ENCODE measurements around the gene NELL1. TPM values are rescaled to one million over a fixed set of nuclear protein-coding genes. Genes with fewer than 3 reads are reported as not detected.

NELL1 gene
- total and polyA plus RNA-seq, 7 donors = 0.01 TPM; not detected in 6

- no peaks in the 10 kb centered on the region for H3K36me3 ChIP-seq (ENCODE audit: insufficient read depth in 1 of 2, low read depth in 1 of 2)
- H3K27me3 ChIP-seq (ENCODE audit: insufficient read depth in 3 of 3, low read length in 2 of 3) = no peaks in the 10 kb centered on the region
- TF ChIP-seq, protein P1, sequence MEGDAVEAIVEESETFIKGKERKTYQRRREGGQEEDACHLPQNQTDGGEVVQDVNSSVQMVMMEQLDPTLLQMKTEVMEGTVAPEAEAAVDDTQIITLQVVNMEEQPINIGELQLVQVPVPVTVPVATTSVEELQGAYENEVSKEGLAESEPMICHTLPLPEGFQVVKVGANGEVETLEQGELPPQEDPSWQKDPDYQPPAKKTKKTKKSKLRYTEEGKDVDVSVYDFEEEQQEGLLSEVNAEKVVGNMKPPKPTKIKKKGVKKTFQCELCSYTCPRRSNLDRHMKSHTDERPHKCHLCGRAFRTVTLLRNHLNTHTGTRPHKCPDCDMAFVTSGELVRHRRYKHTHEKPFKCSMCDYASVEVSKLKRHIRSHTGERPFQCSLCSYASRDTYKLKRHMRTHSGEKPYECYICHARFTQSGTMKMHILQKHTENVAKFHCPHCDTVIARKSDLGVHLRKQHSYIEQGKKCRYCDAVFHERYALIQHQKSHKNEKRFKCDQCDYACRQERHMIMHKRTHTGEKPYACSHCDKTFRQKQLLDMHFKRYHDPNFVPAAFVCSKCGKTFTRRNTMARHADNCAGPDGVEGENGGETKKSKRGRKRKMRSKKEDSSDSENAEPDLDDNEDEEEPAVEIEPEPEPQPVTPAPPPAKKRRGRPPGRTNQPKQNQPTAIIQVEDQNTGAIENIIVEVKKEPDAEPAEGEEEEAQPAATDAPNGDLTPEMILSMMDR (IDR thresholded peaks at IDR 0.05) = no peak
- H3K4me3 ChIP-seq = no peak overlapping the region
- no peak for DNase-seq
- no peaks in the 10 kb centered on the region for H3K9me3 ChIP-seq
- ATAC-seq = no peak
- intact Hi-C loops (cut with DNase I) = no loop called here
- no peaks in the 10 kb centered on the region for H3K4me1 ChIP-seq
- H3K27ac ChIP-seq = no peak overlapping the region
Measured at GRCh38 chr11:20917306-20917705, 247.9 kb downstream of the NELL1 start.

GRCh38 chr11:20926799-20927540, 257.6 kb downstream of the NELL1 start:
- intact Hi-C loops (cut with DNase I) = no loop called here
- H3K36me3 ChIP-seq (ENCODE audit: insufficient read depth in 1 of 2, low read depth in 1 of 2) = no peaks in the 10 kb centered on the region
- no peaks in the 10 kb centered on the region for H3K4me1 ChIP-seq
- no peak overlapping the region for H3K27ac ChIP-seq
- no peak overlapping the region for H3K4me3 ChIP-seq
- no peaks in the 10 kb centered on the region for H3K9me3 ChIP-seq
- ATAC-seq (no peak), DNase-seq (no peak)
- TF ChIP-seq, protein P1 (IDR thresholded peaks at IDR 0.05) = no peak
- WGBS, 3 donors = 61 to 64% (median 62%) methylated on average over 4 of the region's 4 CpGs
- H3K27me3 ChIP-seq (ENCODE audit: insufficient read depth in 3 of 3, low read length in 2 of 3) = peaks cover 0 to 3% (median 0%) of the 10 kb centered on the region in 3 donors

DNA sequence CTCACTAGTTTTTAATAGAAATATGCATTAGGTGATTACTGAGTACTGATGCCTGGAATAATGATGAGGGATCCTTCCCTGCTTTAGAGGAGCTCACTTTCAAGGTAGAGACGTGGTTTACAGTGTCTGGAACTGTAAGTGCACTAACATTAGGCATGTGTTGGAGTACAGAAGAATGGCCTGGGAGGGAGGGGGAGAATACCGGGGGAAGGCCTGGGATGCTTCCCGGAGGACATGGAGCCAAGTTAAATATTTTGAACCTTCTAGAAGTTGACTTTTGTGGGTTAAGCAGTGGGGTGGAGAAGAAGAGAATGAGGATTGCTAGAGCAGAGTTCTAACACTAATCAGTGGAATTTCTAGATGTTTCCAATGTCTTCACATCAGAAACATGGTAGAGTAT, 261.6 kb downstream of the NELL1 start:
- DNase-seq (no peak), ATAC-seq (no peak)
- intact Hi-C loops (cut with DNase I) = no loop called here
- H3K36me3 ChIP-seq (ENCODE audit: insufficient read depth in 1 of 2, low read depth in 1 of 2) = no peaks in the 10 kb centered on the region
- TF ChIP-seq, protein P1 (IDR thresholded peaks at IDR 0.05) = no peak
- 63 to 66% (median 64%) methylated on average over 3 of the region's 3 CpGs for WGBS, 3 donors
- no peaks in the 10 kb centered on the region for H3K4me1 ChIP-seq
- H3K4me3 ChIP-seq = no peak overlapping the region
- no peaks in the 10 kb centered on the region for H3K27me3 ChIP-seq (ENCODE audit: insufficient read depth in 3 of 3, low read length in 2 of 3)
- H3K9me3 ChIP-seq = no peaks in the 10 kb centered on the region
- no peak overlapping the region for H3K27ac ChIP-seq

- ATAC-seq = no peak
- WGBS, 3 donors = 57 to 65% (median 58%) methylated on average over 3 of the region's 3 CpGs
- TF ChIP-seq, protein P1 (IDR thresholded peaks at IDR 0.05) = no peak
Measured at GRCh38 chr11:20933086-20933485, 263.7 kb downstream of the NELL1 start.

GRCh38 chr11:20933958-20934357, 264.6 kb downstream of the NELL1 start:
- Histone ChIP-seq H3K27ac (no peak overlapping the region), H3K27me3 (ENCODE audit: insufficient read depth in 3 of 3, low read length in 2 of 3) (no peaks in the 10 kb centered on the region), H3K36me3 (ENCODE audit: insufficient read depth in 1 of 2, low read depth in 1 of 2) (no peaks in the 10 kb centered on the region), H3K4me3 (no peak overlapping the region), H3K9me3 (no peaks in the 10 kb centered on the region), H3K4me1 (no peaks in the 10 kb centered on the region)
- ATAC-seq (no peak), DNase-seq (no peak)
- intact Hi-C loops (cut with DNase I) = no loop called here
- TF ChIP-seq, protein P1 (IDR thresholded peaks at IDR 0.05) = no peak
- 33 to 36% (median 35%) methylated on average over 3 of the region's 3 CpGs for WGBS, 3 donors

More at GRCh38 chr11:20933086-20933485, 263.7 kb downstream of the NELL1 start:
- H3K4me3 ChIP-seq = no peak overlapping the region
- intact Hi-C loops (cut with DNase I) = no loop called here
- no peak overlapping the region for H3K27ac ChIP-seq
- H3K36me3 ChIP-seq (ENCODE audit: insufficient read depth in 1 of 2, low read depth in 1 of 2) = no peaks in the 10 kb centered on the region
- DNase-seq = no peak
- H3K4me1 ChIP-seq = no peaks in the 10 kb centered on the region
- H3K9me3 ChIP-seq = no peaks in the 10 kb centered on the region
- no peaks in the 10 kb centered on the region for H3K27me3 ChIP-seq (ENCODE audit: insufficient read depth in 3 of 3, low read length in 2 of 3)

Measured in psoas muscle (tissue), 8 donors.